ENCODE data around the gene GART.

DNA sequence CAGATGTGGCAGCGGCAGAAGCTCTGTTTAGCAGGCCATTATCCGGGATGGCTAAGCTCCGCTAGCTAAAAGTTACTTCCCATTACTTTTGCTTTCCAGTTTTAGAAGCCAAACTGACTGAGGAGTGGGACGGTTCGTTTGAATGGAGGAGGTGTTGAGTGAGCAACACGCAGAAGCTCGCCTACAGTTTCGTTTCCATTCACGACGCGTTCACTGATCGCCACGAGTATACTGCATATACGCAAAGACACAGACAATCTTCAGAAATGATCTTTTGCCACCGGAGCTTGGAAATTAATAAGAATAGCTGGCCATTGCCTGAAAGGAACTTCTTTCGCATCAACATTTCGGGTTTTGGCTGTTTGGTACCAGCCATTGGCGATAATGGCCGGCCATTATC is 15.5 kb upstream of the GART start:
- TF ChIP-seq, protein P1, sequence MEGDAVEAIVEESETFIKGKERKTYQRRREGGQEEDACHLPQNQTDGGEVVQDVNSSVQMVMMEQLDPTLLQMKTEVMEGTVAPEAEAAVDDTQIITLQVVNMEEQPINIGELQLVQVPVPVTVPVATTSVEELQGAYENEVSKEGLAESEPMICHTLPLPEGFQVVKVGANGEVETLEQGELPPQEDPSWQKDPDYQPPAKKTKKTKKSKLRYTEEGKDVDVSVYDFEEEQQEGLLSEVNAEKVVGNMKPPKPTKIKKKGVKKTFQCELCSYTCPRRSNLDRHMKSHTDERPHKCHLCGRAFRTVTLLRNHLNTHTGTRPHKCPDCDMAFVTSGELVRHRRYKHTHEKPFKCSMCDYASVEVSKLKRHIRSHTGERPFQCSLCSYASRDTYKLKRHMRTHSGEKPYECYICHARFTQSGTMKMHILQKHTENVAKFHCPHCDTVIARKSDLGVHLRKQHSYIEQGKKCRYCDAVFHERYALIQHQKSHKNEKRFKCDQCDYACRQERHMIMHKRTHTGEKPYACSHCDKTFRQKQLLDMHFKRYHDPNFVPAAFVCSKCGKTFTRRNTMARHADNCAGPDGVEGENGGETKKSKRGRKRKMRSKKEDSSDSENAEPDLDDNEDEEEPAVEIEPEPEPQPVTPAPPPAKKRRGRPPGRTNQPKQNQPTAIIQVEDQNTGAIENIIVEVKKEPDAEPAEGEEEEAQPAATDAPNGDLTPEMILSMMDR (IDR thresholded peaks at IDR 0.05 in 2 of 3, conservative IDR thresholded peaks at IDR 0.05 in 1 of 3; ENCODE audit: control insufficient read depth in 2 of 3, extremely low read depth in 1 of 3, insufficient read depth in 1 of 3, low read depth in 3 of 3, low read length in 3 of 3): no peak
- TF ChIP-seq POLR2A (IDR thresholded peaks at IDR 0.05; ENCODE audit: low read depth, low read length) (no peak), CREM (IDR thresholded peaks at IDR 0.05; ENCODE audit: low read depth) (no peak), ZNF217 (IDR thresholded peaks at IDR 0.05) (no peak), SUZ12 (IDR thresholded peaks at IDR 0.05; ENCODE audit: unreplicated experiment) (no peak), TCF3 (IDR thresholded peaks at IDR 0.05; ENCODE audit: borderline replicate concordance, insufficient read depth, low read depth, low read length) (no peak), KDM1A (IDR thresholded peaks at IDR 0.05; ENCODE audit: borderline replicate concordance) (no peak), EP300 (IDR thresholded peaks at IDR 0.05; ENCODE audit: borderline replicate concordance in 1 of 2, control insufficient read depth in 1 of 2, low read depth in 2 of 2, low read length in 2 of 2) (no peak), TARDBP (IDR thresholded peaks at IDR 0.05; ENCODE audit: borderline replicate concordance) (no peak)
- TF ChIP-seq, protein P2, sequence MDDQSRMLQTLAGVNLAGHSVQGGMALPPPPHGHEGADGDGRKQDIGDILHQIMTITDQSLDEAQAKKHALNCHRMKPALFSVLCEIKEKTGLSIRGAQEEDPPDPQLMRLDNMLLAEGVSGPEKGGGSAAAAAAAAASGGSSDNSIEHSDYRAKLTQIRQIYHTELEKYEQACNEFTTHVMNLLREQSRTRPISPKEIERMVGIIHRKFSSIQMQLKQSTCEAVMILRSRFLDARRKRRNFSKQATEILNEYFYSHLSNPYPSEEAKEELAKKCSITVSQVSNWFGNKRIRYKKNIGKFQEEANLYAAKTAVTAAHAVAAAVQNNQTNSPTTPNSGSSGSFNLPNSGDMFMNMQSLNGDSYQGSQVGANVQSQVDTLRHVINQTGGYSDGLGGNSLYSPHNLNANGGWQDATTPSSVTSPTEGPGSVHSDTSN (IDR thresholded peaks at IDR 0.05; ENCODE audit: insufficient replicate concordance, low read depth, low read length): no peak

All from GM12878 (cell line).